Measurements from ENCODE around the gene INSYN2A. TPM values are rescaled to one million over a fixed set of nuclear protein-coding genes. Genes with fewer than 3 reads are reported as not detected.

The INSYN2A gene
- total RNA-seq, 2 donors from 2014 or later = 0.09 TPM; not detected in 1

GRCh38 chr10:127148933-127149220, 47.5 kb downstream of the INSYN2A start:
- Mint-ChIP-seq H3K9me3 (no peaks in the 10 kb centered on the region), H3K4me1 (peaks cover 2% of the 10 kb centered on the region), H3K36me3 (ENCODE audit: low read depth) (peaks cover 6% of the 10 kb centered on the region), H3K27me3 (ENCODE audit: insufficient read depth) (no peaks in the 10 kb centered on the region), H3K27ac (no peak overlapping the region), H3K4me3 (no peak overlapping the region)
- WGBS, 2 experiments (ENCODE audit: insufficient coverage in 1 of 2, insufficient read length in 1 of 2) = 82% methylated on average over 2 of the region's 2 CpGs
- H3K4me1 ChIP-seq (ENCODE audit: control insufficient read depth, insufficient read depth, low read length) = no peaks in the 10 kb centered on the region
- DNase-seq = no peak
- no peaks in the 10 kb centered on the region for H3K27me3 ChIP-seq (ENCODE audit: control insufficient read depth, insufficient read depth, low read length, poor library complexity, severe bottlenecking)
- no peak overlapping the region for H3K4me3 ChIP-seq (ENCODE audit: low read length)
- no peak for TF ChIP-seq CTCF (conservative IDR thresholded peaks at IDR 0.05)
- no peaks in the 10 kb centered on the region for H3K36me3 ChIP-seq (ENCODE audit: control insufficient read depth, insufficient read depth, low read length)
- no peaks in the 10 kb centered on the region for H3K9me3 ChIP-seq (ENCODE audit: control insufficient read depth, low read length)
- H3K9ac ChIP-seq (ENCODE audit: extremely low read depth, low read length, poor library complexity, severe bottlenecking) = no peak overlapping the region
- peak overlapping the region; percentile 3 for H3K27ac ChIP-seq (ENCODE audit: low read depth, low read length)

GRCh38 chr10:127148066-127148932, 48.1 kb downstream of the INSYN2A start:
- no peaks in the 10 kb centered on the region for H3K9me3 Mint-ChIP-seq
- H3K27me3 ChIP-seq (ENCODE audit: control insufficient read depth, insufficient read depth, low read length, poor library complexity, severe bottlenecking) = no peaks in the 10 kb centered on the region
- H3K9ac ChIP-seq (ENCODE audit: extremely low read depth, low read length, poor library complexity, severe bottlenecking) = no peak overlapping the region
- H3K27ac ChIP-seq (ENCODE audit: low read depth, low read length) = peak overlapping the region; percentile 3
- no peaks in the 10 kb centered on the region for H3K4me1 ChIP-seq (ENCODE audit: control insufficient read depth, insufficient read depth, low read length)
- DNase-seq = no peak
- peaks cover 6% of the 10 kb centered on the region for H3K36me3 Mint-ChIP-seq (ENCODE audit: low read depth)
- no peak overlapping the region for H3K27ac Mint-ChIP-seq
- H3K27me3 Mint-ChIP-seq (ENCODE audit: insufficient read depth) = no peaks in the 10 kb centered on the region
- no peak for TF ChIP-seq CTCF (conservative IDR thresholded peaks at IDR 0.05)
- H3K36me3 ChIP-seq (ENCODE audit: control insufficient read depth, insufficient read depth, low read length) = no peaks in the 10 kb centered on the region
- no peak overlapping the region for H3K4me3 ChIP-seq (ENCODE audit: low read length)
- no peak overlapping the region for H3K4me3 Mint-ChIP-seq
- no peaks in the 10 kb centered on the region for H3K9me3 ChIP-seq (ENCODE audit: control insufficient read depth, low read length)
- WGBS, 2 experiments (ENCODE audit: insufficient coverage in 1 of 2, insufficient read length in 1 of 2) = 90 to 91% methylated on average over 14 to 15 of the region's 15 CpGs
- H3K4me1 Mint-ChIP-seq = peaks cover 2% of the 10 kb centered on the region

- no peaks in the 10 kb centered on the region for H3K4me1 ChIP-seq (ENCODE audit: control insufficient read depth, insufficient read depth, low read length)
- H3K4me1 Mint-ChIP-seq = no peaks in the 10 kb centered on the region
- no peak for TF ChIP-seq CTCF (conservative IDR thresholded peaks at IDR 0.05)
Observed at GRCh38 chr10:127146661-127147060, 49.7 kb downstream of the INSYN2A start.

More at GRCh38 chr10:127146661-127147060, 49.7 kb downstream of the INSYN2A start:
- Mint-ChIP-seq H3K27ac (no peak overlapping the region), H3K36me3 (ENCODE audit: low read depth) (peaks cover 6% of the 10 kb centered on the region), H3K4me3 (no peak overlapping the region), H3K9me3 (no peaks in the 10 kb centered on the region), H3K27me3 (ENCODE audit: insufficient read depth) (no peaks in the 10 kb centered on the region)
- Histone ChIP-seq H3K4me3 (ENCODE audit: low read length) (no peak overlapping the region), H3K36me3 (ENCODE audit: control insufficient read depth, insufficient read depth, low read length) (no peaks in the 10 kb centered on the region), H3K27me3 (ENCODE audit: control insufficient read depth, insufficient read depth, low read length, poor library complexity, severe bottlenecking) (no peaks in the 10 kb centered on the region), H3K9me3 (ENCODE audit: control insufficient read depth, low read length) (no peaks in the 10 kb centered on the region), H3K27ac (ENCODE audit: low read depth, low read length) (no peak overlapping the region), H3K9ac (ENCODE audit: extremely low read depth, low read length, poor library complexity, severe bottlenecking) (no peak overlapping the region)
- no peak for DNase-seq
- 90% methylated on average over 8 to 9 of the region's 9 CpGs for WGBS, 2 experiments (ENCODE audit: insufficient coverage in 1 of 2, insufficient read length in 1 of 2)
